Mucosa of descending colon (tissue), 3 donors: Measurements from ENCODE around the gene OR4E1. TPM values are rescaled to one million over a fixed set of nuclear protein-coding genes. Genes with fewer than 3 reads are reported as not detected.

Experiments
- ATAC-seq: fragments of 200-7000 bp; cut with Tn5 transposase; one replicate; pipeline ENCODE4 v1.9.1; 2020; ENCODE audit warnings: mild to moderate bottlenecking, moderate library complexity
- DNase-seq, 3 donors: peaks; one replicate each; pipeline ENCODE4 v3.0.0-alpha.2; 2020
- H3K36me3 ChIP-seq: fragments of 200-600 bp; one replicate; pipeline ENCODE4 v1.8.0; 2021; ENCODE audit warnings: low read depth, mild to moderate bottlenecking
- H3K4me1 ChIP-seq: fragments of 200-600 bp; one replicate; pipeline ENCODE4 v1.8.0; 2021; ENCODE audit warnings: low read depth, mild to moderate bottlenecking
- H3K4me3 ChIP-seq: fragments of 200-600 bp; one replicate; pipeline ENCODE4 v1.8.0; 2021; ENCODE audit warnings: mild to moderate bottlenecking
- H3K9me3 ChIP-seq: fragments of 200-600 bp; one replicate; pipeline ENCODE4 v1.8.0; 2021; ENCODE audit warnings: mild to moderate bottlenecking
- CTCF ChIP-seq: fragments of 200-600 bp; IDR thresholded peaks from one replicate; pipeline ENCODE4 v1.8.0; 2022; ENCODE audit warnings: antibody characterized with exemption, mild to moderate bottlenecking
- intact Hi-C, 2 donors: fragments of 100-400 bp; cut with DNase I in 1 of 2; cut with micrococcal nuclease in 1 of 2; formaldehyde crosslinking; loops; one replicate each; pipeline versions ENCODE4 v1.11.0 to v1.11.1; 2022; cut with DNase I, micrococcal nuclease
- total RNA-seq, 3 donors: library from RNA; stranded (reverse); fragmentation: NEBNext Ultra II Directional in 2 of 3; extraction: Animal tissue kit (Norgen Biotek cat#: 25700) in 2 of 3; gene quantifications; one replicate each; pipeline versions ENCODE4 v1.2.1 to v1.2.4, GENCODE V29; 2021 to 2023
- donor health status: DM: no; HTN: no; CAD: no; lungs with moderate emphysema.
- donor health status: DM: no; HTN: no; CAD: no.
- donor health status: DM: no; HTN: yes; CAD: no.

The OR4E1 gene
- total RNA-seq, 3 donors from 2014 or later, result not detected

- intact Hi-C loops, result no loop called here
- no peaks in the 10 kb centered on the region for H3K4me1 ChIP-seq
- ATAC-seq (no peak), DNase-seq (no peak)
- no peaks in the 10 kb centered on the region for H3K36me3 ChIP-seq
- H3K4me3 ChIP-seq, result no peak overlapping the region
- no peaks in the 10 kb centered on the region for H3K9me3 ChIP-seq
- no peak for TF ChIP-seq CTCF
Observed at GRCh38 chr14:21626491-21627230, 47.0 kb downstream of the OR4E1 start.

Other genes with a start within 250 kb of the OR4E1 start
- gene CHD8, start 217.7 kb downstream of the OR4E1 start, total RNA-seq, result 10 to 100 TPM; 54.3 to 69.1 (median 60.5) TPM
- gene RAB2B, start 196.9 kb downstream of the OR4E1 start, total RNA-seq, result 10 to 100 TPM; 18.9 to 29.1 (median 19.1) TPM
- gene TOX4, start 196.6 kb downstream of the OR4E1 start, total RNA-seq, result 10 to 100 TPM; 72.9 to 91.6 (median 78.4) TPM
- 10 to 100 TPM; 33.8 to 43.6 (median 34.6) TPM for gene METTL3, start 162.5 kb downstream of the OR4E1 start, total RNA-seq
- 10 to 100 TPM in 1 of 3 donors, 1 to 10 TPM in 2; 1.0 to 25.6 (median 1.2) TPM for gene SALL2, start 147.5 kb downstream of the OR4E1 start, total RNA-seq
- gene OR10G3, start 93.7 kb downstream of the OR4E1 start, total RNA-seq, result not detected
- gene OR10G2, start 38.9 kb downstream of the OR4E1 start, total RNA-seq, result not detected
- not detected for gene OR4E2, start 20.0 kb downstream of the OR4E1 start, total RNA-seq